Endometrium (tissue), 2 donors: ENCODE measurements around the gene DNAJC4.

Experiments
- FAIRE-seq: peaks from 2 replicates; lab custom pipeline; 2012; peaks lifted over from hg19 to GRCh38; lab: Jason Lieb, UNC
- donor health status: control.
- donor health status: control.

DNAJC4 gene

DNA sequence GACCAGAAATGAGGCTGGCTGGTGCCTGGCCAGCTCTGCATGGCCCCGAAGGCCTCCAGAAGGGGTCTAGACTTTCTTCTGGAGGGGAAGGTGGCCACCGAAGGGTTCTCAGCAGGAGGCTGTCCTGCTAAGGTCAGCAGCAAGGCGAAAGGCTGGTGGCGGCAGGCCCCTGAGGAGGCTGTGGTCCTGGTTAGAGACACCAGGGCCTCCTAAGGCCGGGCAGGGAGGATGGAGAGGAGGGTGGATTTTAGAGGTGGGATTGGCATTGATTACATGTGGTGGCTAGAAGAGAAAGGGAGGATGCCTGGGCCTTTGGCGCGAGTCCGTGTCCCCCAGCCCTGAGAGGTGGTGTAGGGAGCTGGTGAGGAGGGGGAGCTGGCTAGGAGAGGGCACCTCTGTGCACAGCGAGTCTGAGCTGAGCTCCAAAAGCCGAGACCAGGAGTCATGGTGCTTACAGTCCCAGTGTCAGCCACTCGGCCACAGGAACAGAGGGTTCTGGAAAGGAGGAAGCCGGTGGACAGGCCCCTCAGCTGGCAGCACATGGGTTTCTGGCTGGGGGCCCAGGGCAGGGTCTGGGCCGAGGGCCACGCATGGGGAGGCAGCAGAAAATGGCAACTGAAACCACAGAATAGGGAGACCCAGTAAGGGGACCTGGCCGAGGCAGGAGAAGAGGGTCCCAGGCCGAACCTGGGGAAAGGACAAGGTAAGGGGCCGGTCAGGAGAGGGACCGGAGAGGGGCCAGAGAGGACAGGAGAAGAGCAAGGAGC, 21.4 kb upstream of the DNAJC4 start:
- FAIRE-seq: no peak

DNA sequence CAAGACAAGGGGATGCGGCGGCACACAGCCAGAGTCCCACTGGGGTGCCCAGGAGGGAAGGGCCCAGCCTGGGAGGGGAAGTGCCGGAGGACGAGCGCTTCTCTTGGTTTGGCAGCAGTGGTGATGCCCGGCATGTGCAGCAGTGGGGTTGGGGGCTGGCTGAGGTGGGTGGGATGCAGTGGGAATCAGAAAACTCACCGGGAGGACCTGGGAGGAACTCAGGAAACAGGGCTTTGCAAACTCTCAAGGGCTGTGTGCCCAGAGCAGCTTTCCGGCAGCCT, 20.8 kb upstream of the DNAJC4 start:
- no peak for FAIRE-seq

DNA sequence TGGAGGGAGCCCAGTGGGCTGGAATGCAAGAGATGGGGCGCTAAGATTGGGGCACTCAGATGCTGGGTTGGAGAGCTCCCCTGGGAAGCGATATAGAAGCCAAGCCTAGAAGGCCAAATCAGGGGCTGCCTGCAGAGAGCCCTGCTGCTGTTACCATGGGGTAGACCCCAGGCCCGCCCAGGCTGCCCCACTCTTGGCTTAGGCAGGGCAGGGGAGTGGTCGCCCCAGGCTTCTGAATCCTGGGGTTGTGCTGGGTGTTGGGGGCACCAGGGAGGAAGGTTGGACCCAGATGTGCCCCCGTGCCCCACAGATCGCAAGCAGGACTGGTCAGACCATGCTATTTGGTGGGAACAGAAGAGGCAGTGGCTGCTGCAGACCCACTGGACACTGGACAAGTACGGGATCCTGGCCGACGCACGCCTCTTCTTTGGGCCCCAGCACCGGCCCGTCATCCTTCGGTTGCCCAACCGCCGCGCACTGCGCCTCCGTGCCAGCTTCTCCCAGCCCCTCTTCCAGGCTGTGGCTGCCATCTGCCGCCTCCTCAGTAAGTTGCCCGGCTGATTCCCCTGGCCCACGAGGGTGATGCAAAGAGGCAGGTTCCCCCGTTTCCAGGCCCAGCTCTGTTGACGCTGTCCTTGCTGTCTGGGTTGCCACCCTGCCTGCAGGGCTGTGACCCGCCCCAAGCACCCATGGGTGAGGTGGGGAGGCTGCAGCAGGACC, 19.9 kb upstream of the DNAJC4 start:
- FAIRE-seq: no peak

DNA sequence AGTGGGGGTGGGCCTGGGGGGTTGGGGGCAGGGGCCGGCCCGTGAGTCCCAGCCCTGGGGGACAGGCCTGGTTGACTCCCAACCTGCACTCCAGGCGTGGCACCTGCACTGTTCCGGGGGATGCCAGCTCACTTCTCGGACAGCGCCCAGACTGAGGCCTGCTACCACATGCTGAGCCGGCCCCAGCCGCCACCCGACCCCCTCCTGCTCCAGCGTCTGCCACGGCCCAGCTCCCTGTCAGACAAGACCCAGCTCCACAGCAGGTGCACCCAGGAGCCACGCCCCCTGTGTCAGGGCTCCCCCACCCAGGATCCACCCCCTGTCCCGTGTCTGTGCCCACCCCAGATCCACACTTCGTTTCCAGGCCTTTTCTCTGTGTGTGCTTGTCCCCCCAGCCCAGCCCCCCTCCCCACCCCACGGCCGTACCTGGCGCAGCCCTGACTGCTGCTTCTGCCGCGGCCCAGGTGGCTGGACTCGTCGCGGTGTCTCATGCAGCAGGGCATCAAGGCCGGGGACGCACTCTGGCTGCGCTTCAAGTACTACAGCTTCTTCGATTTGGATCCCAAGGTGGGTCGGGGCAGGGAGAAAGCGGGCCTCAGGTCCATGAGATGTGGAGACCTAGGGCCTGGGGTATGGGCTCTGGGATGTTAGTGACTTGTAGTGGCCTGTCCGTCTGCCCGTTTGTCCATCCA, 19.0 kb upstream of the DNAJC4 start:
- no peak for FAIRE-seq

DNA sequence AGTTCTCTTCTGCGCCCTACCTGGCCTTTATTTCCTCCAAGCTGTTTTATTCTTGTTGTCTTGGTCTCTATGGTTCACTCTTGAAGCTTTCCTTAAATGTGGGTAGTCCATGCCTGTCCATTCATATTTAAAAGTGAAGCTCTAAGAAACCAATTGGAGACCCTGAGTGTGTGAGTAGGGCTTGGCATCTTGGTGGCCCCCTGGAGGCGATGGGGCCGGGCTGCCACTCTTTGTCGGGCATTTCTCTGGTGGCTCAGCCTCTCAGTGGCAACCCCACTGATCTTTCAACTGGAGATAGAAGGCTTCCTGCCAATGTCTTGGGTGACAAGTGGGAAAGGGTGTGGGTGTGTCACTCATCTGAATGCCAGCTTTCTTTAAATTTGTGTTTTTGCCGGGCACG, 13.5 kb upstream of the DNAJC4 start:
- FAIRE-seq: no peak

- no peak for FAIRE-seq
These were observed 11.6 kb upstream of the DNAJC4 start for GRCh38 chr11:64218628-64219353.

GRCh38 chr11:64219354-64219684, 11.0 kb upstream of the DNAJC4 start:
- no peak for FAIRE-seq

DNA sequence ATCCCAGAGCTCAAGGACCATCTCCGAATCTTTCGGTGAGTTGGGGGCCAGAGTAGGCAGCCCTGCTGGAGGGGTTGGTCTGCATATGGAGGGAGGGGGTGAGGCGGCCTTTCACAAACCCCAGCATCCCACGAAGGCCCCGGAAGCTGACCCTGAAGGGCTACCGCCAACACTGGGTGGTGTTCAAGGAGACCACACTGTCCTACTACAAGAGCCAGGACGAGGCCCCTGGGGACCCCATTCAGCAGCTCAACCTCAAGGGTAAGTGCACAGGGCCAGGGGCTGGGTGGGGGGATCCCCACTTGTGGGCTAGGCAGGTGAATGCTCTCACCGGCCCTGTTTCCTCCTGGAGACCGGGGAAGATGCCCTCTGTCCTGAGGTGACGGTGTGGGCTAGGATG, 10.6 kb upstream of the DNAJC4 start:
- FAIRE-seq: no peak

DNA sequence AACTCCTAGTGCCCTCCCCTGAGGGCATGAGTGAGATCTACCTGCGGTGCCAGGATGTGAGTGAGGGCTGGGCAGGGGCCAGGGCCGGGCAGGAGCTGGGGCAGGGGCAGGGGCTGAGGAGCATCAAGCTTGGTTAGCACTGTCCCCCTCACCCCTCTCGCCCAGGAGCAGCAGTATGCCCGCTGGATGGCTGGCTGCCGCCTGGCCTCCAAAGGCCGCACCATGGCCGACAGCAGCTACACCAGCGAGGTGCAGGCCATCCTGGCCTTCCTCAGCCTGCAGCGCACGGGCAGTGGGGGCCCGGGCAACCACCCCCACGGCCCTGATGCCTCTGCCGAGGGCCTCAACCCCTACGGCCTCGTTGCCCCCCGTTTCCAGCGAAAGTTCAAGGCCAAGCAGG, 10.1 kb upstream of the DNAJC4 start:
- no peak for FAIRE-seq

DNA sequence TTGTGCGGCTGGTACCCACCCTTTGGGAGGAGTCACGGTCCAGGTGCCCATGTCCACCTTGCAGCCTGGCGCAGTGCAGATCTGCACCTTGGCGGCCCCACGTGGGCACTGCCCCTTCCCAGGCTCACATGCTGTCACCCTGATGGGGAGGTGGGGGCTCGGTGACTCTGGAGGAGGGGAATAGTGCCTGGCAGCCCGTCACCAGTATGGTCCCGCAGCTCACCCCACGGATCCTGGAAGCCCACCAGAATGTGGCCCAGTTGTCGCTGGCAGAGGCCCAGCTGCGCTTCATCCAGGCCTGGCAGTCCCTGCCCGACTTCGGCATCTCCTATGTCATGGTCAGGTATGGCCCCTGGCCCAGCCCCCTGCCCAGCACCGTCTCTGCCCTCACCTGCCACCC, 9.6 kb upstream of the DNAJC4 start:
- no peak for FAIRE-seq

DNA sequence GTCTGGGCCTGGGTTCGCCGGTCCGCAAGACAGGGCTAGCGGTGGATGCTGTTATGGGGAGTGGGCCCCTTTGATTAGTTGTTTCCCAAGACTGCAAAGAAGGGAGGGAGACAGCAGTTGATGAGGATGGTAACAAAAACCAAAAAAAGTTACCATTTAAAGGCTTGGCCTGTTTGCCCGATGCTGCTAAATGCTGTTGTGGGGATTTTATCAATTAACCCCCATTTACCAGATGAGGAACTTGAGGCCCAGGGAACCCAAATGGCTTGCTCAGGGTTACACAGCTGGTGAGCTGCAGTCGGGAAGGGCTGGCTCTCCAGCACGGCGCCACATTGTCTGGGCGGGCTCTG, 7.7 kb upstream of the DNAJC4 start:
- FAIRE-seq: no peak

- FAIRE-seq: no peak
These were observed 7.2 kb upstream of the DNAJC4 start for GRCh38 chr11:64223001-64223651.

DNA sequence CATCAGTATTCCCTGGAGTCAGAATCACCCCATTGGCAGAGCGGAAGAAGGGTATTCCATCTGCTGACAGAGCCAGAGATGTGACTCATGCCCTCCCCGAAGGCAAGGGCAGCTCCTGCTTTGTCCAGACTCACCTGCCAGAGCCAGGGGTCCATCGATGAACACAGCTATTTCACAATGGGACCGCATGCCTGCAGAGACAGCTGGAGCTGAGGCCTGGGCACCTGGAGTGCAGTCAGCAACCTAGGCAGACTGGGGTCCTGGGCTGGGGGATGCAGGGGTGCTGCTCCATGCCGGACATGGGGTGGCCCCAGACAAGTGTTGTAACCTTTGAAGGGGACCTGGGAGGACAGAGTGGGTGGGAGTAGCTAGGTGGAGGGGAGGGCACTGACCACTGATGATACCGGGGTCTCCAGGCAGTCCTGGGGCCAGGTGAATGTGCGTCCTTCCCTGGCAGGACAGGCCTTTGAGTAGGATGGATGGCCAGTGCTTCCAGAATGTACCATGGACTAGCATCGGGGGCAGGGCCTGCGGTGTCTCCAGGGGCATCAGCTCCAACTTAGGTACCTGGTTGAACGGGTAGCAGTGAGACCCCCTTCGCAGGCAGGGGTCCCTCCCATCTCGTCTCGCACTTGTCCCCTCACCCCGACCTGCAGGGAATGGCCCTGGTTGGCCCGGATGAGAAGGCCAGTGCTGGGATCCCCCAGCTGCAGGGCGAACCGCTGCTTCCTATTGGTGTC, 6.0 kb upstream of the DNAJC4 start:
- no peak for FAIRE-seq

- FAIRE-seq: no peak
These were observed 5.3 kb upstream of the DNAJC4 start for GRCh38 chr11:64224891-64225607.

DNA sequence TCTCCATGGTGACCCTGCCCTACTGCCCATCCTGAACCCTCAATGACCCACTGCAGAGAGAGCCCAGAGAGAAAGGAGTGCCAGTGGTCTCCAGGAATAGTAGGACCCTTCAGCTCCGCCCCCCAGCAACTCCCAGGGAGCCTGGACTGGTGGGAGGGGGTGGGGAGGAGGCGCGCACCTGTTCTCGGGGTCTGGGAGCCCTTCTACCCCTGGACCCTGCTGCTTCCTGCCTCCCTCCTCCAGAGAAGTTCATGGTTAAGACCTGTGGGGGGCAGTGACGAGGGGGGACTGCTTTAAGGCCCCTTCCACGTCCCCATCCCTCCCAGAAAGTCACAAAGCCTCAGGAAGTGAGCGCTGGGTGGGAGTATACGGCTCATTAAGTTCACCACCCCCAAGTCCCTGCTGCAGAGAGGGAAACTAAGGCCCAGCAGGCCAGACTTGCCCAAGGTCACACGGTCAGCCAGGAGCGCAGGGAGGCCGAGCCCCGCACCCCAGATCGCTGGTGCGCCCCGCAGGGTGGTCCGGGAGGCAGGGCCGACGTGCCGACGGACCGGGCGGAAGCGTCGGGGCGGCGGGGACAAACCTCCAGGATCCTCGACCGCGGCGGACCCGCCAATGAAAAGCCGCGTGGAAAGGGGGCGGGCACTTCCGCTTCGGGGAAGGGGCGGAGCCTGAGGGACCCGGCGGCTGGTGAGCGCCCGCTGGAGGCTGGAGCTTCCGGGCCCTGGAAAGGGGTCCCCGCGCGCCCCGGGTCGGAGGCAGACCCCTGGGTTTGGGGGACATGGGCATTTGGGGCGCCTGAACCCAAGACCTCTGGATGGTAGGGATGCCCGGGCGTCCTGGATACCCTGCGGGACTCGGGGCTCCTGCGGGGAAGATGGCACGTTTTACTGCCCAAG, 4.5 kb upstream of the DNAJC4 start, which contains the start of the genes NUDT22 and TRPT1:
TSS of gene NUDT22 (plus strand) at position 667 of the 899 bp plus-strand sequence. CDS start 379 bp downstream, outside the sequence.
TSS of gene TRPT1 (minus strand) at position 579 of the 899 bp plus-strand sequence. CDS start at position 253, 326 bp downstream.
- FAIRE-seq: no peak

GRCh38 chr11:64226507-64227051, 3.8 kb upstream of the DNAJC4 start:
- no peak for FAIRE-seq

DNA sequence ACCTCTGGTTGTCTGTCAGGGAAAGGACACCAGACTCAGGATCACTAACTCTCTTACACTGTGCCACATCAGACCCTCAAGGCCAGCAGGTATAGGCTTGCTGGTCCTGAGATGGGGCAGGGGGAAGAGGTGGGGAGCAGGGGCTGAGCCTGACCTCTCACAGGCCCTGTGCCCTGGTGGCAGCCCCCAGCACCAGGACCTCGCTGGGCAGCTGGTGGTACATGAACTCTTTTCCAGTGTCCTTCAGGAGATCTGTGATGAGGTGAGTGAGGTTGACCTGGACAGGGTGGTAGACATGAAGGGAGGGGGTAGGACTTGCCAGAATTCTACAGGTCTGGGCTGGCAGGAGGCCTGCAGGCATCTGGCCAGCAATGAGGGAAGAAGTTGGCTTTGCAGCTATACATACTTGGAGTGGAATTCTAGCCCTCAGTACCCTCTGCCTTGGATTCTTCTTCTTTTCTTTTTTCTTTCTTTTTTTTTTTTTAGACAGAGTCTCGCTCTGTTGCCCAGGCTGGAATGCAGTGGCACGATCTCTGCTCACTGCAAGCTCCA, 2.9 kb upstream of the DNAJC4 start:
- no peak for FAIRE-seq

GRCh38 chr11:64229090-64229743, 1.1 kb upstream of the DNAJC4 start:
- no peak for FAIRE-seq

- no peak for FAIRE-seq
These were observed 591 bp upstream of the DNAJC4 start for GRCh38 chr11:64229744-64230170.
